ENCODE measurements around the gene ZBTB9. TPM values are rescaled to one million over a fixed set of nuclear protein-coding genes. Genes with fewer than 3 reads are reported as not detected.

The ZBTB9 gene
- total RNA-seq, 4 donors from 2014 or later, result 1.7 to 3.5 (median 3.0) TPM

GRCh38 chr6:33434961-33435360, 19.4 kb upstream of the ZBTB9 start:
- Histone ChIP-seq H3K27me3 (no peaks in the 10 kb centered on the region), H3K4me1 (peaks cover 27 to 46% (median 43%) of the 10 kb centered on the region in 4 donors), H3K4me3 (no peak overlapping the region), H3K36me3 (peaks cover 27 to 49% (median 44%) of the 10 kb centered on the region in 4 donors), H3K9me3 (no peaks in the 10 kb centered on the region), H3K27ac (replicated peaks in 1 of 4) (no peak overlapping the region)
- no peak for DNase-seq (ENCODE audit: extremely low spot score)
- intact Hi-C loops (cut with DNase I), result no loop called here
- 81% methylated on average over 4 of the region's 4 CpGs for WGBS
- TF ChIP-seq EP300 (IDR thresholded peaks at IDR 0.05), result no peak
- no peak for TF ChIP-seq POLR2A (IDR thresholded peaks at IDR 0.05; ENCODE audit: low read depth)
- no peak for TF ChIP-seq POLR2AphosphoS5 (IDR thresholded peaks at IDR 0.05)
- no peak for TF ChIP-seq CTCF (IDR thresholded peaks at IDR 0.05)

- H3K27me3 ChIP-seq, result no peaks in the 10 kb centered on the region
- H3K9me3 ChIP-seq, result no peaks in the 10 kb centered on the region
- no peak overlapping the region for H3K4me3 ChIP-seq
- intact Hi-C loops (cut with DNase I), result no loop called here
- no peak for TF ChIP-seq POLR2A (IDR thresholded peaks at IDR 0.05; ENCODE audit: low read depth)
- TF ChIP-seq CTCF (IDR thresholded peaks at IDR 0.05), result no peak
- no peak for TF ChIP-seq EP300 (IDR thresholded peaks at IDR 0.05)
- TF ChIP-seq POLR2AphosphoS5 (IDR thresholded peaks at IDR 0.05), result no peak
- H3K4me1 ChIP-seq, result peaks cover 9 to 19% (median 16%) of the 10 kb centered on the region in 4 donors
- H3K36me3 ChIP-seq, result peaks cover 36 to 76% (median 61%) of the 10 kb centered on the region in 4 donors
- WGBS, result 94% methylated on average over 15 of the region's 18 CpGs
- H3K27ac ChIP-seq (replicated peaks in 1 of 4), result no peak overlapping the region
- no peak for DNase-seq (ENCODE audit: extremely low spot score)
These were observed 16.7 kb upstream of the ZBTB9 start for GRCh38 chr6:33437666-33438065.

DNA sequence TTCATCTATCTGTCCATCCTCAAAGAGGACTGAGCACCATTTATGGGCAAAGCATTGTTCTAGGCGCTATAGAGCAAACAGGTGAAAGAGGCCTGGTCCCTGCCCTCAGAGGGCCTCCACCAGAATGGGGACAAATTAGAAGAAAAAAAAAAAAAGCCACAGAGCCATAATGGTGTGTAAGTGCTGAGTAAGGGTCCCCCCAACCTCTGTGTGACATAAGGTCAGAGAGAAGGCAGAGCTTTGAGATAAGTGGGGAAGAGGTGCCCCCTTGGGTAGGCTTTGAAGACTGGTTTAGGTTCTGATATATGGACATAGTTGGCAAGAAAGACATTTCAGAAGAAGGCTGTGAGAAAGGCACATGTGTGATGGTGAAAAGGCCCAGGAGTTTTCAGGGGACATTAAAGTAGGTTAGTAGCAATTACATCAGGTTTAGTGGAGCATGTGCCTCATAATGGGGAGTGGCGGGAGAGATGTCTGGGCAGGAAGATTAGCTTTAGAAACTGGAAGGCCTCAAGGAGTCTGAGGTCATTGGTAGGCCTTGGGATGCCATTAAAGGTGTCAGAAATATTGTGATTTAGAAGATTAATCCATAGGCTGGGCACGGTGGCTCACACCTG, 15.3 kb upstream of the ZBTB9 start:
- Histone ChIP-seq H3K4me3 (no peak overlapping the region), H3K4me1 (peaks cover 2 to 5% (median 3%) of the 10 kb centered on the region in 4 donors), H3K36me3 (peaks cover 45 to 90% (median 72%) of the 10 kb centered on the region in 4 donors), H3K27ac (replicated peaks in 1 of 4) (no peak overlapping the region), H3K9me3 (no peaks in the 10 kb centered on the region), H3K27me3 (no peaks in the 10 kb centered on the region)
- intact Hi-C loops (cut with DNase I), result no loop called here
- WGBS, result 97% methylated on average over 2 of the region's 3 CpGs
- TF ChIP-seq CTCF (IDR thresholded peaks at IDR 0.05), result no peak
- TF ChIP-seq POLR2AphosphoS5 (IDR thresholded peaks at IDR 0.05), result no peak
- no peak for TF ChIP-seq POLR2A (IDR thresholded peaks at IDR 0.05; ENCODE audit: low read depth)
- TF ChIP-seq EP300 (IDR thresholded peaks at IDR 0.05), result no peak
- no peak for DNase-seq (ENCODE audit: extremely low spot score)

DNA sequence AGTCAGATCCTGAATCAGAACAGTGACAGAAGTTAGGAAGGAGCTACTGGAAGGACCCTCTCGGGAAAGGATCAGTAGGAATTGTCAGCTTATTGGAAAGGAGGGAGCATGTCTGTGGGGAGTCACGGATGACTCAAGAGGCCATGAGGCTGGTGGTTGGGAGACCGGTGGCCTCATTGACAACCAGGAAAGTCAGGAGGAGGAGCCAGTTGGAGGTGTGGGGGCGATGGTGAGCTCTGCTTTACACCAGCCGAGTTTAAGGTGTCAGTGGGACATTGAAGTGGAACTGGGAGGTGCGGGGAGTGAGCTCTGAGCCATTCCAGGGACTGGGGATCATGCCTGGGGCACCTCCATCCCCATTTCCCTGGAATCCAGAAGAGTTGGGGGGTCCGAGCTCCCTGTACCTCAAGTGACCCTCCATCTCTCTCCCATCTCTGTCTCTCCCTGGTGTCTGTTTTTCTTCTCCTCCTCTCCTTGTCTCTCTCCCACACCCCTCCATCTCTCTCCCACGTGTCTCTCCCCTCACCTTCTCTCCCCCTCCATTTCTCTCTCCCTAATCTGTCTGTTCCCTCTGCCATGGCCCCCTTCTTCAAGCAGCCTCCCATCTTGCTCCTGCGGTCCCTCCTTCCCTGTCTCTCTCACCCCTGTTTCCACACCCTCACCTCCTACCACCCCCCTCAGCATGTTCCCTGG, 14.3 kb upstream of the ZBTB9 start:
- TF ChIP-seq CTCF (IDR thresholded peaks at IDR 0.05) (no peak), EP300 (IDR thresholded peaks at IDR 0.05) (no peak), POLR2AphosphoS5 (IDR thresholded peaks at IDR 0.05) (no peak), POLR2A (IDR thresholded peaks at IDR 0.05; ENCODE audit: low read depth) (no peak)
- WGBS, result 76% methylated on average over 9 of the region's 9 CpGs
- no peaks in the 10 kb centered on the region for H3K9me3 ChIP-seq
- no peak for DNase-seq (ENCODE audit: extremely low spot score)
- no peaks in the 10 kb centered on the region for H3K27me3 ChIP-seq
- H3K36me3 ChIP-seq, result peaks cover 45 to 98% (median 73%) of the 10 kb centered on the region in 4 donors
- no peak overlapping the region for H3K27ac ChIP-seq (replicated peaks in 1 of 4)
- H3K4me3 ChIP-seq, result no peak overlapping the region
- intact Hi-C loops (cut with DNase I), result no loop called here
- H3K4me1 ChIP-seq, result no peaks in the 10 kb centered on the region

Measured in esophagus muscularis mucosa (tissue), 4 donors.